Measurements from ENCODE around the gene SPTBN1. TPM values are rescaled to one million over a fixed set of nuclear protein-coding genes. Genes with fewer than 3 reads are reported as not detected.

SPTBN1 gene
- total and polyA plus RNA-seq, 2 of the 13 experiments (the other 11 are each of a cell fraction or from before 2014, with no cell fraction given) = 123 to 299 TPM

DNA sequence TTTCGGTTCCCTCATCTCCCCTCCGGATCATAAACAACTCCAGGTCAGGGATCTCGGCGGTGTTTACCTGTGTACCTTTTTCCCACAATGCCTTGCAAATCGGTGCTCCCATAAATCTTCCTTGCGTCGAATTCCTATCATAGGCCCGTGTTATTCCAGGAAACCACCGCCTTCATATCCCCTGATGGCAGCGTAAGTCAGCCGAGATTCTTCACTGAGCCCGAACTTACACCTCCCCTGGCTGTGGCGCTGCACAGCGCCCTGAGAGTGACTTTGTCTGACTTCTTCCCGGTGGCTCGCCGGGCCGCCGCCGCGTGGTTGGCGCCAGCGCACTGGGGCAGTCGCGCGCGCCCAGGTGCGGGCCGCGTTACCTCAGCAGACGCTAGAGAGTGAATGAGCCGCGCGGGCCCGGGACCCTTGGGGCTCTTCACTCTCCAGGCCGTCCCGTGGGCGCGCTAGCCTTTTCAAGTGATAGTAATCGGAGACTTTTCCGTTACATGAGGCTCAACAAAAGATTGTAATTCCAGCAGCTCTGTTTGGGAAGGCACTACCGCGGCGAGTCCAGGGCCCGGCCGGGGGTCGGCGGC, 101.6 kb downstream of the SPTBN1 start (continued):
- TF ChIP-seq, protein P1, sequence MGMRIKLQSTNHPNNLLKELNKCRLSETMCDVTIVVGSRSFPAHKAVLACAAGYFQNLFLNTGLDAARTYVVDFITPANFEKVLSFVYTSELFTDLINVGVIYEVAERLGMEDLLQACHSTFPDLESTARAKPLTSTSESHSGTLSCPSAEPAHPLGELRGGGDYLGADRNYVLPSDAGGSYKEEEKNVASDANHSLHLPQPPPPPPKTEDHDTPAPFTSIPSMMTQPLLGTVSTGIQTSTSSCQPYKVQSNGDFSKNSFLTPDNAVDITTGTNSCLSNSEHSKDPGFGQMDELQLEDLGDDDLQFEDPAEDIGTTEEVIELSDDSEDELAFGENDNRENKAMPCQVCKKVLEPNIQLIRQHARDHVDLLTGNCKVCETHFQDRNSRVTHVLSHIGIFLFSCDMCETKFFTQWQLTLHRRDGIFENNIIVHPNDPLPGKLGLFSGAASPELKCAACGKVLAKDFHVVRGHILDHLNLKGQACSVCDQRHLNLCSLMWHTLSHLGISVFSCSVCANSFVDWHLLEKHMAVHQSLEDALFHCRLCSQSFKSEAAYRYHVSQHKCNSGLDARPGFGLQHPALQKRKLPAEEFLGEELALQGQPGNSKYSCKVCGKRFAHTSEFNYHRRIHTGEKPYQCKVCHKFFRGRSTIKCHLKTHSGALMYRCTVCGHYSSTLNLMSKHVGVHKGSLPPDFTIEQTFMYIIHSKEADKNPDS (CRISPR knock-in tag; IDR thresholded peaks at IDR 0.05) = no peak
- TF ChIP-seq, protein P2, sequence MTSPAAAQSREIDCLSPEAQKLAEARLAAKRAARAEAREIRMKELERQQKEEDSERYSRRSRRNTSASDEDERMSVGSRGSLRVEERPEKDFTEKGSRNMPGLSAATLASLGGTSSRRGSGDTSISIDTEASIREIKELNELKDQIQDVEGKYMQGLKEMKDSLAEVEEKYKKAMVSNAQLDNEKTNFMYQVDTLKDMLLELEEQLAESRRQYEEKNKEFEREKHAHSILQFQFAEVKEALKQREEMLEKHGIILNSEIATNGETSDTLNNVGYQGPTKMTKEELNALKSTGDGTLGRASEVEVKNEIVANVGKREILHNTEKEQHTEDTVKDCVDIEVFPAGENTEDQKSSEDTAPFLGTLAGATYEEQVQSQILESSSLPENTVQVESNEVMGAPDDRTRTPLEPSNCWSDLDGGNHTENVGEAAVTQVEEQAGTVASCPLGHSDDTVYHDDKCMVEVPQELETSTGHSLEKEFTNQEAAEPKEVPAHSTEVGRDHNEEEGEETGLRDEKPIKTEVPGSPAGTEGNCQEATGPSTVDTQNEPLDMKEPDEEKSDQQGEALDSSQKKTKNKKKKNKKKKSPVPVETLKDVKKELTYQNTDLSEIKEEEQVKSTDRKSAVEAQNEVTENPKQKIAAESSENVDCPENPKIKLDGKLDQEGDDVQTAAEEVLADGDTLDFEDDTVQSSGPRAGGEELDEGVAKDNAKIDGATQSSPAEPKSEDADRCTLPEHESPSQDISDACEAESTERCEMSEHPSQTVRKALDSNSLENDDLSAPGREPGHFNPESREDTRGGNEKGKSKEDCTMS (CRISPR knock-in tag; conservative IDR thresholded peaks at IDR 0.05) = no peak
- TF ChIP-seq ZIK1 (CRISPR knock-in tag; IDR thresholded peaks at IDR 0.05; ENCODE audit: borderline replicate concordance, low read depth) = peak; percentile 73; the same call in 1 of the 2 replicates
- TF ChIP-seq, protein P3, sequence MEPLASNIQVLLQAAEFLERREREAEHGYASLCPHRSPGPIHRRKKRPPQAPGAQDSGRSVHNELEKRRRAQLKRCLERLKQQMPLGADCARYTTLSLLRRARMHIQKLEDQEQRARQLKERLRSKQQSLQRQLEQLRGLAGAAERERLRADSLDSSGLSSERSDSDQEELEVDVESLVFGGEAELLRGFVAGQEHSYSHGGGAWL (CRISPR knock-in tag; IDR thresholded peaks at IDR 0.05) = peak; percentile 93
- TF ChIP-seq SMYD3 (CRISPR knock-in tag; IDR thresholded peaks at IDR 0.05) = no peak
- TF ChIP-seq, protein P4, sequence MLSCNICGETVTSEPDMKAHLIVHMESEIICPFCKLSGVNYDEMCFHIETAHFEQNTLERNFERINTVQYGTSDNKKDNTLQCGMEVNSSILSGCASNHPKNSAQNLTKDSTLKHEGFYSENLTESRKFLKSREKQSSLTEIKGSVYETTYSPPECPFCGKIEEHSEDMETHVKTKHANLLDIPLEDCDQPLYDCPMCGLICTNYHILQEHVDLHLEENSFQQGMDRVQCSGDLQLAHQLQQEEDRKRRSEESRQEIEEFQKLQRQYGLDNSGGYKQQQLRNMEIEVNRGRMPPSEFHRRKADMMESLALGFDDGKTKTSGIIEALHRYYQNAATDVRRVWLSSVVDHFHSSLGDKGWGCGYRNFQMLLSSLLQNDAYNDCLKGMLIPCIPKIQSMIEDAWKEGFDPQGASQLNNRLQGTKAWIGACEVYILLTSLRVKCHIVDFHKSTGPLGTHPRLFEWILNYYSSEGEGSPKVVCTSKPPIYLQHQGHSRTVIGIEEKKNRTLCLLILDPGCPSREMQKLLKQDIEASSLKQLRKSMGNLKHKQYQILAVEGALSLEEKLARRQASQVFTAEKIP (CRISPR knock-in tag; IDR thresholded peaks at IDR 0.05; ENCODE audit: borderline replicate concordance) = no peak
- TF ChIP-seq, protein P5, sequence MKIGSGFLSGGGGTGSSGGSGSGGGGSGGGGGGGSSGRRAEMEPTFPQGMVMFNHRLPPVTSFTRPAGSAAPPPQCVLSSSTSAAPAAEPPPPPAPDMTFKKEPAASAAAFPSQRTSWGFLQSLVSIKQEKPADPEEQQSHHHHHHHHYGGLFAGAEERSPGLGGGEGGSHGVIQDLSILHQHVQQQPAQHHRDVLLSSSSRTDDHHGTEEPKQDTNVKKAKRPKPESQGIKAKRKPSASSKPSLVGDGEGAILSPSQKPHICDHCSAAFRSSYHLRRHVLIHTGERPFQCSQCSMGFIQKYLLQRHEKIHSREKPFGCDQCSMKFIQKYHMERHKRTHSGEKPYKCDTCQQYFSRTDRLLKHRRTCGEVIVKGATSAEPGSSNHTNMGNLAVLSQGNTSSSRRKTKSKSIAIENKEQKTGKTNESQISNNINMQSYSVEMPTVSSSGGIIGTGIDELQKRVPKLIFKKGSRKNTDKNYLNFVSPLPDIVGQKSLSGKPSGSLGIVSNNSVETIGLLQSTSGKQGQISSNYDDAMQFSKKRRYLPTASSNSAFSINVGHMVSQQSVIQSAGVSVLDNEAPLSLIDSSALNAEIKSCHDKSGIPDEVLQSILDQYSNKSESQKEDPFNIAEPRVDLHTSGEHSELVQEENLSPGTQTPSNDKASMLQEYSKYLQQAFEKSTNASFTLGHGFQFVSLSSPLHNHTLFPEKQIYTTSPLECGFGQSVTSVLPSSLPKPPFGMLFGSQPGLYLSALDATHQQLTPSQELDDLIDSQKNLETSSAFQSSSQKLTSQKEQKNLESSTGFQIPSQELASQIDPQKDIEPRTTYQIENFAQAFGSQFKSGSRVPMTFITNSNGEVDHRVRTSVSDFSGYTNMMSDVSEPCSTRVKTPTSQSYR (CRISPR knock-in tag; IDR thresholded peaks at IDR 0.05; ENCODE audit: borderline replicate concordance) = no peak
- no peak for TF ChIP-seq ZNF225 (CRISPR knock-in tag; IDR thresholded peaks at IDR 0.05)
- TF ChIP-seq PITX1 (CRISPR knock-in tag; IDR thresholded peaks at IDR 0.05) = peak; percentile 56; the same call in 1 of the 2 replicates
- 0 out of 2 replicates have a peak, but pooled peaks have one; percentile 70 for TF ChIP-seq NCOA1 (CRISPR knock-in tag; IDR thresholded peaks at IDR 0.05)
- peak; percentile 32 for TF ChIP-seq RBM22 (optimal IDR thresholded peaks at IDR 0.05; ENCODE audit: low read length)
- TF ChIP-seq, protein P6, sequence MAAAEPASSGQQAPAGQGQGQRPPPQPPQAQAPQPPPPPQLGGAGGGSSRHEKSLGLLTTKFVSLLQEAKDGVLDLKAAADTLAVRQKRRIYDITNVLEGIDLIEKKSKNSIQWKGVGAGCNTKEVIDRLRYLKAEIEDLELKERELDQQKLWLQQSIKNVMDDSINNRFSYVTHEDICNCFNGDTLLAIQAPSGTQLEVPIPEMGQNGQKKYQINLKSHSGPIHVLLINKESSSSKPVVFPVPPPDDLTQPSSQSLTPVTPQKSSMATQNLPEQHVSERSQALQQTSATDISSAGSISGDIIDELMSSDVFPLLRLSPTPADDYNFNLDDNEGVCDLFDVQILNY (CRISPR knock-in tag; conservative IDR thresholded peaks at IDR 0.05) = no peak; the same call in 1 of the 2 replicates
- peak; percentile 63; the same call in 1 of the 2 replicates for TF ChIP-seq ZNF121 (CRISPR knock-in tag; IDR thresholded peaks at IDR 0.05)
- TF ChIP-seq, protein P7, sequence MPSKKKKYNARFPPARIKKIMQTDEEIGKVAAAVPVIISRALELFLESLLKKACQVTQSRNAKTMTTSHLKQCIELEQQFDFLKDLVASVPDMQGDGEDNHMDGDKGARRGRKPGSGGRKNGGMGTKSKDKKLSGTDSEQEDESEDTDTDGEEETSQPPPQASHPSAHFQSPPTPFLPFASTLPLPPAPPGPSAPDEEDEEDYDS (CRISPR knock-in tag; IDR thresholded peaks at IDR 0.05) = peak; percentile 93
- peak; percentile 47; the same call in 1 of the 2 replicates for TF ChIP-seq YEATS2 (CRISPR knock-in tag; IDR thresholded peaks at IDR 0.05; ENCODE audit: borderline replicate concordance)
- TF ChIP-seq GATA4 (IDR thresholded peaks at IDR 0.05; ENCODE audit: borderline replicate concordance, low read depth) = no peak
